ENCODE results near the gene SDHAF3.

GRCh38 chr7:97198596-97198995 lies 81.1 kb downstream of the SDHAF3 start:
- TF ChIP-seq CTCF (IDR thresholded peaks at IDR 0.05; ENCODE audit: low read depth, low read length, missing input control) (no peak), REST (IDR thresholded peaks at IDR 0.05) (no peak), FOXA1 (IDR thresholded peaks at IDR 0.05) (no peak), ZBTB33 (IDR thresholded peaks at IDR 0.05) (no peak), HNF4G (IDR thresholded peaks at IDR 0.05) (no peak), MAX (IDR thresholded peaks at IDR 0.05) (no peak), ATF3 (IDR thresholded peaks at IDR 0.05) (no peak), FOXA2 (IDR thresholded peaks at IDR 0.05) (no peak)
